Kidney capillary endothelial cell (primary cell): ENCODE measurements around the gene HNRNPLL.
"Not testable (repeated sequence)": the region's sequence is repeated elsewhere in the genome, so short reads cannot be mapped to it uniquely, and the experiment has no call there.

ENCODE experiments used
- DNase-seq: peaks from one replicate; pipeline ENCODE4 v3.0.0-alpha.2; 2018; ENCODE audit warnings: low spot score

HNRNPLL gene

GRCh38 chr2:38619458-38620164 lies 16.9 kb upstream of the HNRNPLL start:
- no peak for DNase-seq

- DNase-seq, result no peak
Observed at GRCh38 chr2:38617301-38617700, 14.6 kb upstream of the HNRNPLL start.

GRCh38 chr2:38615237-38615636 lies 12.5 kb upstream of the HNRNPLL start:
- no peak for DNase-seq

- no peak for DNase-seq
Observed at GRCh38 chr2:38613849-38614213, 11.1 kb upstream of the HNRNPLL start.

GRCh38 chr2:38613126-38613848 lies 10.6 kb upstream of the HNRNPLL start:
- DNase-seq, result no peak

GRCh38 chr2:38610851-38611801 lies 8.4 kb upstream of the HNRNPLL start:
- no peak for DNase-seq

- DNase-seq, result not testable (repeated sequence)
Observed at GRCh38 chr2:38609246-38609645, 6.5 kb upstream of the HNRNPLL start.

- no peak for DNase-seq
Observed at GRCh38 chr2:38608755-38609154, 6.0 kb upstream of the HNRNPLL start.

- DNase-seq, result no peak
Observed at GRCh38 chr2:38605298-38605830, 2.6 kb upstream of the HNRNPLL start.

- peak; percentile 69 for DNase-seq
Observed at GRCh38 chr2:38603402-38604290, 918 bp upstream of the HNRNPLL start.

- DNase-seq, result no peak
Observed at GRCh38 chr2:38602136-38602731, 494 bp downstream of the HNRNPLL start.

GRCh38 chr2:38601463-38602135 lies 1.1 kb downstream of the HNRNPLL start:
- DNase-seq, result peak; percentile 44

- DNase-seq, result no peak
Observed at GRCh38 chr2:38600921-38601455, 1.7 kb downstream of the HNRNPLL start.

- DNase-seq, result no peak
Observed at GRCh38 chr2:38600242-38600891, 2.4 kb downstream of the HNRNPLL start.

- DNase-seq, result no peak
Observed at GRCh38 chr2:38599706-38600105, 3.0 kb downstream of the HNRNPLL start.

- no peak for DNase-seq
Observed at GRCh38 chr2:38598991-38599295, 3.8 kb downstream of the HNRNPLL start.

GRCh38 chr2:38598200-38598990 lies 4.3 kb downstream of the HNRNPLL start:
- no peak for DNase-seq

GRCh38 chr2:38597115-38597514 lies 5.6 kb downstream of the HNRNPLL start:
- DNase-seq, result no peak

- DNase-seq, result no peak
Observed at GRCh38 chr2:38596229-38596628, 6.5 kb downstream of the HNRNPLL start.
